ENCODE results near the gene IL18R1.

GRCh38 chr2:102306125-102306524 is 49.5 kb upstream of the IL18R1 start:
- no peak for TF ChIP-seq POLR2A (IDR thresholded peaks at IDR 0.05)
- TF ChIP-seq CTCF (IDR thresholded peaks at IDR 0.05): no peak
